DMS79 (cell line): Measurements from ENCODE around the gene TTC4.

Source experiments
- DNase-seq: peaks from one replicate; lab custom pipeline; 2025; lab: John Stamatoyannopoulos, UW

TTC4 gene, protein sequence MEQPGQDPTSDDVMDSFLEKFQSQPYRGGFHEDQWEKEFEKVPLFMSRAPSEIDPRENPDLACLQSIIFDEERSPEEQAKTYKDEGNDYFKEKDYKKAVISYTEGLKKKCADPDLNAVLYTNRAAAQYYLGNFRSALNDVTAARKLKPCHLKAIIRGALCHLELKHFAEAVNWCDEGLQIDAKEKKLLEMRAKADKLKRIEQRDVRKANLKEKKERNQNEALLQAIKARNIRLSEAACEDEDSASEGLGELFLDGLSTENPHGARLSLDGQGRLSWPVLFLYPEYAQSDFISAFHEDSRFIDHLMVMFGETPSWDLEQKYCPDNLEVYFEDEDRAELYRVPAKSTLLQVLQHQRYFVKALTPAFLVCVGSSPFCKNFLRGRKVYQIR

GRCh38 chr1:54715493-54716298 is at the start of gene TTC4:
Gene TTC4 (plus strand): TSS chr1:54715861. CDS start chr1:54715909, 48 bp downstream.
- peak; percentile 59 for DNase-seq

DNA sequence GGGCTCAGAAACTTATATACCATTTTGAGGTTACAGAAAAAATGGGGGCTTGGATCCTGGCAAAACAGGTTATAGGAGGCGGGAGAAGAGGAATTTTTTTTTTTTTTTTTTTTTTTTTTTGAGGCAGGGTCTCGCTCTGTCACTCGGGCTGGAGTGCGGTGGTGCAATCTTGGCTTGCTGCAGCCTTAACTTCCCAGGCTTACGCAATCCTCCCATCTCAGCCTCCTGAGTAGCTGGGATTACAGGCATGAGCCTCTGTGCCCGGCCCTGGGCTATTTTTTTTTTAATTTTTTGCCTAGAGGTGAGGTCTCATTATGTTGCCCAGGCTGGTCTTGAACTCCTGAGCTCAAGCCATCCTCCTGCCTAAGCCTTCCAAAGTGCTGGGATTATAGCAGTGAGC is 49.3 kb upstream of the TTC4 start:
- no peak for DNase-seq

DNA sequence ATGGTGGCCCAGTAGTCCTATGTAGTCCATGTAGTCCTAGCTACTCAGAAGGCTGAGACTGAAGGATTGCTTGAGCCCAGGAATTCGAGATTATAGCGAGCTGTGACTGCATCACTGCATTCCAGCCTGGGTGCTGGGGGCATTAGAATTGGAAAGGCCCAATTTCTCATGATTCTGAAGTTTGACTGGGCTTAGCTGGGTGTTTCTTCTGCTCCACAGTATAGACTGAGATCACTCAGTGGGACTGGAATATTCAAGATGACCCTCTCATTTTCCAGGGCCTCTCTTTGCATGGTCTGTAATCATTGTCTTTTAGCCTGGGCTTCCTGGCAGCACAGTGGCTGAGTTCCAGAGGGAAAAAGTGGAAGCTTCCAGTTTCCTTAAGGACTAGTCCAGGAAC is 47.9 kb upstream of the TTC4 start:
- DNase-seq = no peak

DNA sequence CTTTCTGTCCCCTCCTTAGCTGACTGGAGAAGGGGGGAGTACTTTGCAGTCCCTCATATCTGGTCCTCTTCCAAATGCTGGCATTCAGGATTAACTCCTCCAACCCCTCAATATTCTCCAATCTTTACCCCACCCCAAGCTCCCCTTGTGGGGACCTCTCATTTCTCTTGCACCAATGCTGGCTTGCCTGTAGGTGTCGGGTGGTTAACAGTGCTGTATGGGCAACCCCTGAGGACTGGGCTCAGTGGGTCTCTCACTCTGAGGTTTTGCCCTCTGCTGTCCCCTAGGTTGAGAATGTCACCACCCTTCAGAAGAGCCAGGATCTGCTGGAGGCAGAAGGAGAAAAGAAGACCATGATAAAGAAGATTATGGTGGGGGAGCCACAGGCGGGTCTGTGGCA is 47.1 kb upstream of the TTC4 start:
- DNase-seq = no peak

GRCh38 chr1:54671985-54672608 is 43.6 kb upstream of the TTC4 start:
- no peak for DNase-seq

- DNase-seq = no peak
These were observed 36.7 kb upstream of the TTC4 start for GRCh38 chr1:54678776-54679643.

- no peak for DNase-seq
These were observed 36.0 kb upstream of the TTC4 start for GRCh38 chr1:54679706-54680105.

GRCh38 chr1:54680387-54680786 is 35.3 kb upstream of the TTC4 start:
- no peak for DNase-seq

- no peak for DNase-seq
These were observed 34.3 kb upstream of the TTC4 start for GRCh38 chr1:54681358-54681757.

- no peak for DNase-seq
These were observed 32.2 kb upstream of the TTC4 start for GRCh38 chr1:54683453-54683852.

DNA sequence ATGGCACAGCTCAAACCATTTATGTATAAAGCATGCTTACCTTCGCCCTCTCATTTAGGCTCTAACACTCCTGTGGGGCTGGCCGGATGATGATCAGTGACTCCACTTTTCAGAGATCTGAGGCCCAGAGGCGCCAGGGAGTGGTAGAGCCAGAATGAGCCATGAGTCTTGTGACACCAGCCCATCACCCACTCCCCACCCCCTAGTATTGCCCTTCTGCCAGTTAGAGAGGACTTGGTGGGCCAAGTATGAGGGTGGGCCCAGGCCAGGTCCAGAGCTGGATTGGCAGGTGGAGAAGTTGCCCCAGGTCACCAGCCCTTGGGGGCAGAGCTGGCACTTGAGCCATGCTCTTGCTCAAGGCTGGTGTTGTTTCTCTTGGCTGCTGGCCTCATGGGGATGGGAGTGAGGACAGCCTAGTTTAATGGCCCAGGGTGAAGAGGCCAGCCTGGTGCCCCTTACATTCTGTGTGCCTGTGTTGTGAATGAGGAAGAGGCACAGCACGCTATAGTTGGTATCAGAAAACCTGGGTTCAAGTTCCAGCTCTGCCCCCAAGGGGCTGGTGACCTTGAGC is 30.2 kb upstream of the TTC4 start:
- no peak for DNase-seq

DNA sequence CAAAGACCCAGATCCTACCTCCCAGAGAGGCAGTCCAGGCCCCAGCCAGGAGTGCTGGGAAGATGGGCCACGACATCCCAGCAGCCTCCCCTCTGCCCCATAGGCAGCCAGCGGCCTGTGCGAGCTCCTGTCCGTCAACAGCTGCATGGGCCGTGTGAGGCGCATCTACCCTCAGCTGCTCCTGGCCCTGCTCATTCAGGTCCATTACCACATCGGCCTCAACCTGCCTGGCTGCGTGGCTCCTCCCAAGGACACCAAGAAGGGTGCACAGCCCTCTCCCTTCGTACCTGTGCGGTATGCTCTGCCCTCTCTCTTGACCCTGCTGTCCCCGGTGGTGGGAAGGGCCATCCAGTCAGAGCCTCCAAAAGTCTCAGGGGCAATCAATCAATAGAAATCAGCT is 29.5 kb upstream of the TTC4 start:
- no peak for DNase-seq

DNA sequence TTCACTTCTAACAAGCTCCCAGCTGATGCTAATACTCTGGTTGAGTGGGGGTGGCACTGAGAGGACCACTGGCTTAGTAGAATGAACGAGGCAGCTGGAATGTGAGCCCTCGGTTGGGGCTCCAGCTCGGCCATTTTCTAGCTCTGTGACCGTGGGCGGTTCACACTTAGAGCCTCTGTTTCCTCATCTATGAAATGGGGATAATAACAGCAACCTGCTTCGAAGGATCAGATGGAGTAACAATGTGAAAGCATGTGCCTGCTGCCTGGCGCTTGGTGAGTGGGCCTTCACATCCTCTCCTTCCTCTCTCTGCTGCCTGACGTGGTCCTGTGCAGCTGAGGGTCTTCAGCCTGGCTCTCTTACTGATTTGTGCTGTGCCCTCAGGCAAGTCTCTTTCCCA is 20.9 kb upstream of the TTC4 start:
- no peak for DNase-seq

DNA sequence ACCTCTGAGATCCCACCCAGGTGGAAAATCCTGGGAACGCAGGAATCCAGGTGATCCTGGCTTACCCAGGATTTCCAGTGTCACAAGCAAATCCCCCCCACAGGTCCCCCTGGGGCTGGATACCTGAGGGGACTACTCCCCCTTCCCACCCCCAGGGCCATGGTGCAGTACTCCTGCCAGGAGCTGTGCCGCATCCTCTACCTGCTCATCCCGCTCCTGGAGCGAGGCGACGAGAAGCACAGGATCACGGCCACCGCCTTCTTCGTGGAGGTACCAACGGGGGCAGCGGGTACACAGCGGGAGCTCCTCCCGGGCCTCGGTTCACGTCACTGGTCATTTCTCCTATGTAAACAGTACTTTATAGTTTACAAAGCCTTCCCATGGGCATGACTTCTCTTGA is 20.4 kb upstream of the TTC4 start:
- DNase-seq = no peak

DNA sequence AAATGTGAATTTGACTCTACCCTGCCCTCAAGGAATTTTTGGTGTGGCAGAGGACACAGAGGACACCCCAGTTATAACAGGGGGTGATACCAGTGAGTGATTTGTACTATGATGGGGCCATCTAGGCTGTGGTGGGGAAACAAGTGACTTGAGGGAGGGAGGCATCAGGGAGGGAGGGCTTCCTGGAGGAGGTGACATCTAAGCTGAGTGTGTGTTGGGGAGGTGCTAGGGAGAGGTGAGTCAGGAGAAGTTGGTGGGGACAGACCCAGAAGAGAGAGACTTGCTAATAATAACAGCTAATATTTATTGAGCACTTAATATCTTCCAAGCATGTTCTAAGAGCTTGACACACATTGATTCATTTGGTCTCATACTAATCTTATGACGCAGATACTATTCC is 19.9 kb upstream of the TTC4 start:
- no peak for DNase-seq

GRCh38 chr1:54696262-54696661 is 19.4 kb upstream of the TTC4 start:
- no peak for DNase-seq

DNA sequence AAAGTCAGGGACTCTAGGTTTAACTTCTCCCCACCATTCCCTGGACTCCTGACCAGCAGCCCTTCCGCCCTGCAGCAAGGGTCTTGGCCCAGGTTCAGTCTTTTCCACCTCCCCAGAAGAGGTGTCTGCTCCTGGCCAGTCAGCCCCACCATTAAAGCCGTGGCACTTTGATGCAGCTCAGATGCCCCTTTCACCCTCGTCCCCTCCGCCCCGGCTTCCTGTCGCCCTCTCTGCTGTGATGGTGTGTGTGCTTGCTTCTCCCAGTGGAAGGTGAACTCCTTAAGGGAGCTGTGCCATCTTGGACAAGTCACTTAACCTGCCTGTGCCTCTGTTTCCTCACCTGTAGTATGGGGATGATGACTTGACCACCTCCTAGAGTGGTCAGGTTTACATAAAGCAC is 17.8 kb upstream of the TTC4 start:
- DNase-seq = no peak

- no peak for DNase-seq
These were observed 17.3 kb upstream of the TTC4 start for GRCh38 chr1:54698346-54698745.

DNA sequence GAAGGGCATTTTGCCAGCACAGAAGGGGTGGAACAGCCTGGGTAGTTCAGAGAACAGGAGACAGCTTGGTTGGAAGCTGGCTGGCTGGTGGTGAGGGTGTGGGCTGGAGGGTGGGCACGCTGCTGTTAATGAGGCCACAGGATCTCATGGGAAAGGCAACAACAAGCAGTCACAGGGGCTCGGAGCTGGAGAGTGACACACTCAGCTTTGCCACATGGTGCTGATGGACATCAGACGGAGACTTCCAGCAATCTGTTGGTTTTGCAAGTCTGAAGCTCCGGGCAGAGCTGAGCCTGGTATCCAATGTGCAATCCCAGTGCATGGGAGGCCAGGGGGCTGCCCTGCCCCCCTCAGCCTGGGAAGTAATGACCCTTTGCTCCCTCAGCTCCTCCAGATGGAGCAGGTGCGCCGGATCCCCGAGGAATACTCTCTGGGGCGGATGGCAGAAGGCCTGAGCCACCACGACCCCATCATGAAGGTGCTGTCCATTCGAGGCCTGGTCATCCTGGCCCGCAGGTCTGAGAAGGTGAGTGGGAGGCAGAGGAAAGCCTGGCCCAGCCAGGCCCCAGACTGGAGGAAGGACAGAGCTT is 15.6 kb upstream of the TTC4 start:
- DNase-seq = no peak

- DNase-seq = no peak
These were observed 14.6 kb upstream of the TTC4 start for GRCh38 chr1:54701066-54701465.

DNA sequence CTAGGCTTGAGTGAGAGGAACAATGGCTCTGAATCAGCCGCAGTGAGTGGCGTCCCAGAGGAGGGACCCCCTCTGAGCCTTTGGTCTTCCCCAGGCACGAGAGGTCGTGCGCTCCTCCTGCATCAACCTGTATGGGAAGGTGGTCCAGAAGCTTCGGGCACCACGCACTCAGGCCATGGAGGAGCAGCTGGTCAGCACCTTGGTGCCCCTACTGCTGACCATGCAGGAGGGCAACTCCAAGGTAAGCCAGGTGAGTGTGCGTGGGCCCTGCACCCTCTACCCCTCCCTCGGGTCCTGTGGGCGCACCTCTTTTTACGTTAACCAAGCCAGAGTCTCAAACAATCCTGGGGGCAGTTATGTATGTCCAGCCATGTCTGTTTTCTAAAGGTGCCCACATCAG is 13.7 kb upstream of the TTC4 start:
- no peak for DNase-seq
